ENCODE measurements around the gene NUTM2E. TPM values are rescaled to one million over a fixed set of nuclear protein-coding genes. Genes with fewer than 3 reads are reported as not detected.
"Not testable (repeated sequence)": the region's sequence is repeated elsewhere in the genome, so short reads cannot be mapped to it uniquely, and the experiment has no call there.

Gene NUTM2E
- total RNA-seq, 1 donor from 2014 or later = 1.0 TPM

GRCh38 chr10:79825587-79826011, 940 bp upstream of the NUTM2E start:
- H3K27me3 Mint-ChIP-seq (ENCODE audit: low read depth); H3K9me3 Mint-ChIP-seq; H3K36me3 Mint-ChIP-seq: not testable (repeated sequence)
- TF ChIP-seq CTCF (IDR thresholded peaks at IDR 0.05; ENCODE audit: unreplicated experiment) = peak; percentile 44
- Mint-ChIP-seq H3K4me1 (peaks cover 19% of the 10 kb centered on the region), H3K27ac (peak overlapping the region; percentile 92), H3K4me3 (peak overlapping the region; percentile 89)
- peak in 1 of 2 experiments; percentile 54 for DNase-seq (ENCODE audit: low spot score in 2 of 2, unreplicated experiment in 2 of 2)

GRCh38 chr10:79826131-79826495, 426 bp upstream of the NUTM2E start:
- not testable (repeated sequence) for DNase-seq (ENCODE audit: low spot score in 2 of 2, unreplicated experiment in 2 of 2); H3K27me3 Mint-ChIP-seq (ENCODE audit: low read depth); H3K9me3 Mint-ChIP-seq; H3K36me3 Mint-ChIP-seq
- Mint-ChIP-seq H3K4me1 (peaks cover 19% of the 10 kb centered on the region), H3K27ac (peak overlapping the region; percentile 73), H3K4me3 (peak overlapping the region; percentile 75)

GRCh38 chr10:79833833-79834232, 7.3 kb downstream of the NUTM2E start:
- H3K4me1 Mint-ChIP-seq = peaks cover 16% of the 10 kb centered on the region
- DNase-seq (ENCODE audit: low spot score in 2 of 2, unreplicated experiment in 2 of 2); H3K4me3 Mint-ChIP-seq; H3K9me3 Mint-ChIP-seq; H3K36me3 Mint-ChIP-seq; H3K27ac Mint-ChIP-seq; H3K27me3 Mint-ChIP-seq (ENCODE audit: low read depth): not testable (repeated sequence)

DNA sequence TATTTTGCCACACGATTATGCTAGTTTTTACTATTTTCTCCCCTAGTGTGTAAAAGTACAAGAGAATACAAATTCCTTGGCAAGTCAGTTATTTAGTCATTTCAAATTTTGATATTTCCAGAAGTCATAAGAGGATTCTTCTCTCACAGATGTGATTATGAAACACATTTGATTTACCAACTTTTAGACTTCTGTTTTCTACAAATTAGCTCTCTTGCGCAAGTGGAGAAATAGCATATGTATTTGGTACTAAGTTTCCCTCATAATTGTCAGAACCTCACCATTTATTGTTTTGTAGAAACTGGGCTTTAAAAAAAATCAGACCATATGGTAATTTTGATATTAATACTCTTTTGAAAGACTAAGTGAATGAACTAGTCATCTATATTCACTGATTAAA, 9.4 kb downstream of the NUTM2E start:
- H3K4me3 Mint-ChIP-seq; H3K27me3 Mint-ChIP-seq (ENCODE audit: low read depth); H3K27ac Mint-ChIP-seq; H3K9me3 Mint-ChIP-seq; H3K36me3 Mint-ChIP-seq; DNase-seq (ENCODE audit: low spot score in 2 of 2, unreplicated experiment in 2 of 2): not testable (repeated sequence)
- peaks cover 10% of the 10 kb centered on the region for H3K4me1 Mint-ChIP-seq

- not testable (repeated sequence) for H3K36me3 Mint-ChIP-seq; H3K9me3 Mint-ChIP-seq; H3K27me3 Mint-ChIP-seq (ENCODE audit: low read depth); H3K4me3 Mint-ChIP-seq; DNase-seq (ENCODE audit: low spot score in 2 of 2, unreplicated experiment in 2 of 2)
- peaks cover 10% of the 10 kb centered on the region for H3K4me1 Mint-ChIP-seq
- H3K27ac Mint-ChIP-seq = peak overlapping the region; percentile 61
Measured at GRCh38 chr10:79836891-79837290, 10.4 kb downstream of the NUTM2E start.

DNA sequence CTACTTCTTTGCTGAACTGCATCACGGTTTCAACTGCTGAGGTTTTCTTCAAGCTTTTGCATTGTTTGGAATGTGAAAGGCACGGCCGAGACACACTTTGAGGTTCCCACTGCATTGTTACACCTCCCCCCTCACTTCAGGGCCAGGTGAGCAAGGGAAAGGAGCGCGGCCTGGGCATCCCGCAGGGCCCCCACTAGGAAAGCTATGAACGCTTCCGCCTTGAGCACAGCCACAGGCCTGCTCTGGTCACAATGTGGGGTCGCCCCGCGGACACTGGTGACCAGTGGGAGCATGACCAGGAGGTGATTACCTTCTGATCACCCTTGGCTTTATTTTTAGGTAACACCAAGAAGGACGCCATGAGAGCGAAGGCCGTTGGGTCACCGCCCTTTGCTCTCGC, 11.9 kb downstream of the NUTM2E start:
- not testable (repeated sequence) for H3K9me3 Mint-ChIP-seq; H3K36me3 Mint-ChIP-seq; DNase-seq (ENCODE audit: low spot score in 2 of 2, unreplicated experiment in 2 of 2); H3K27ac Mint-ChIP-seq; H3K27me3 Mint-ChIP-seq (ENCODE audit: low read depth); H3K4me3 Mint-ChIP-seq
- H3K4me1 Mint-ChIP-seq = peaks cover 10% of the 10 kb centered on the region

DNA sequence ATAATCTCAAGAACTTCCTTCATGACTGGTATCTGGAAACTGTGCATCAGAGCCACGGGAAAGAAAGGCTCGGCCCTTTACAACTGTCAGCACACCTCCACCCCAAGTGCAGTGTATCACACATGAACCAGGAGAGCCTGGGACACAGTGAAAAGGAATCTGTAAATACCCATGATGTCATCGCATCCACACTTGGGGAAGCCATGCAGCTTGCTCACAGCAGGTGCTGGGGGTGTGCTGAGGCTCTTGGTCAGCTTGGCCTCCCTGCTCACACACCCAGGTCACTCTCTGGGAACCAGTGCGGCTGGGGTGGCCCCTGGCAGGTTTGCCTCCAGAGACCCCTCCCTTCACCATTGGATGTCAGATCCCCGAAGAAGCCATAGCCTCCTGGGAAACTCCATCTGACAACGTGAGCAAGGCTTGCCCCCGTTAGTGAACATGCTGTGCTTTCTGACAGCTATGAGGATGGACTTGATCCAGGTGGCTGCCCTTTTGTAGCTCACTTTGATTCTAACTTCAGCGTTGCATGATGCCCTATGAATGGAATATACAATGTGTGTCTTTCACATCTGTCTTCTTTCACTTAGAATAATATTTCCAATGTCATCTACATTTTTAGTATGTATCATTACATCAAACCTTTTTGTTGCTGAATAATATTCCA, 26.8 kb downstream of the NUTM2E start:
- not testable (repeated sequence) for H3K27ac Mint-ChIP-seq; DNase-seq (ENCODE audit: low spot score in 2 of 2, unreplicated experiment in 2 of 2); H3K9me3 Mint-ChIP-seq; H3K4me3 Mint-ChIP-seq; H3K36me3 Mint-ChIP-seq; H3K27me3 Mint-ChIP-seq (ENCODE audit: low read depth); H3K4me1 Mint-ChIP-seq

- H3K4me3 Mint-ChIP-seq; H3K27ac Mint-ChIP-seq; DNase-seq (ENCODE audit: low spot score in 2 of 2, unreplicated experiment in 2 of 2); H3K9me3 Mint-ChIP-seq; H3K36me3 Mint-ChIP-seq; H3K4me1 Mint-ChIP-seq: not testable (repeated sequence)
- peaks cover 17% of the 10 kb centered on the region for H3K27me3 Mint-ChIP-seq (ENCODE audit: low read depth)
Measured at GRCh38 chr10:79862269-79862668, 35.7 kb downstream of the NUTM2E start.

GRCh38 chr10:79862803-79863202, 36.3 kb downstream of the NUTM2E start:
- H3K27me3 Mint-ChIP-seq (ENCODE audit: low read depth) = peaks cover 17% of the 10 kb centered on the region
- H3K36me3 Mint-ChIP-seq; H3K27ac Mint-ChIP-seq; H3K4me3 Mint-ChIP-seq; H3K9me3 Mint-ChIP-seq; DNase-seq (ENCODE audit: low spot score in 2 of 2, unreplicated experiment in 2 of 2); H3K4me1 Mint-ChIP-seq: not testable (repeated sequence)

DNA sequence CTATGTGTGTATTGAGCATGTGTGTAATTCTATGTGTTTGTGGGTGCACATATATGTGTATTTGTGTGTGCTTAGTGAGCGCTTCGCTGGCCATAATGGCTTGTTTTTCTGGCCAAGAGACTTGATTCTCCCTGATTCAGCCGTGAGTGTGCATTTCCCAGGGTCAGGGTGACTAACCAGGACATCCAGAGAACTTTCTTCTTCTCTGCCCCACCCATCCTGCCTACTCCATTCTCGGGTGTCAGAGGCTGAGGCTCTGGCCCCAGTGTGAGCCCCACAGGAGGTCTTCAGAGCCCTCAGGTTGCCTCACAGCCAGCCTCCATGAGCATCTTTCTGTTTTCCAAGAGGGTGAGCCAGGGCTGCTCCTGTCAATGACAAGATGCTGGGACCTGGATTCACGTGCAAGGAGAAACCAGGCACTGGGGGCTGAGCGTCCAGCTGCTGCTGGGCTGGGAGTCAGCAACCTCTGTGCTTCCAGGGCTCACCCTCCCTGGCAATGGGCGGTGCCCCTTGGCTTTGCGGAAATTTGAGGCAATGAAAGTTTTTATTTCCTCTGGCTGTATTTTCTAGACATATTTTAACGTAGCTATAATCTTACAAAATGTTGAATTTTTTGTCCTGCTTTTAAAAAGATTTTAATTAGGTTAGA, 40.5 kb downstream of the NUTM2E start:
- H3K9me3 Mint-ChIP-seq; H3K4me3 Mint-ChIP-seq; H3K27ac Mint-ChIP-seq; H3K36me3 Mint-ChIP-seq; DNase-seq (ENCODE audit: low spot score in 2 of 2, unreplicated experiment in 2 of 2); H3K27me3 Mint-ChIP-seq (ENCODE audit: low read depth): not testable (repeated sequence)
- H3K4me1 Mint-ChIP-seq = peaks cover 12% of the 10 kb centered on the region

DNA sequence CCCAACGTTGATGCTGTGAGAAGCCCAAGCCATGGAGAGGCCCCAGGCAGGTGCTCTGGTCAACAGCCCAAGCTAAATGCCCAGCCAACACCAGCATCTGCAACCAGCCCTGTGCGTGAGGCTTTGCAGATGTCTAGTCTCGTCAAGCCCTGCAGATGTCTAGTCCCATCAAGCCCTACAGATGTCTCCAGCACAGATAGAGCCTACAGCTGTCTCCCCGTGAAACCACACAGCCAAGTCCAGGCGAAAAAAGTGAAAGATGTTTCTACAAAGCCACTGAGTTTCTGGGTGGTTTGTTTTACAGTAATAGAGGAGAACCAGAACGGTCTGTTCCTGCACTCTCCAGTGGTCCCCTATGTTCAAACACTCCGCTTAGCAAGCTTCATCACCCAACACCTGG, 41.5 kb downstream of the NUTM2E start:
- H3K27me3 Mint-ChIP-seq (ENCODE audit: low read depth); H3K9me3 Mint-ChIP-seq; DNase-seq (ENCODE audit: low spot score in 2 of 2, unreplicated experiment in 2 of 2); H3K4me3 Mint-ChIP-seq; H3K27ac Mint-ChIP-seq; H3K36me3 Mint-ChIP-seq: not testable (repeated sequence)
- peaks cover 13% of the 10 kb centered on the region for H3K4me1 Mint-ChIP-seq

DNA sequence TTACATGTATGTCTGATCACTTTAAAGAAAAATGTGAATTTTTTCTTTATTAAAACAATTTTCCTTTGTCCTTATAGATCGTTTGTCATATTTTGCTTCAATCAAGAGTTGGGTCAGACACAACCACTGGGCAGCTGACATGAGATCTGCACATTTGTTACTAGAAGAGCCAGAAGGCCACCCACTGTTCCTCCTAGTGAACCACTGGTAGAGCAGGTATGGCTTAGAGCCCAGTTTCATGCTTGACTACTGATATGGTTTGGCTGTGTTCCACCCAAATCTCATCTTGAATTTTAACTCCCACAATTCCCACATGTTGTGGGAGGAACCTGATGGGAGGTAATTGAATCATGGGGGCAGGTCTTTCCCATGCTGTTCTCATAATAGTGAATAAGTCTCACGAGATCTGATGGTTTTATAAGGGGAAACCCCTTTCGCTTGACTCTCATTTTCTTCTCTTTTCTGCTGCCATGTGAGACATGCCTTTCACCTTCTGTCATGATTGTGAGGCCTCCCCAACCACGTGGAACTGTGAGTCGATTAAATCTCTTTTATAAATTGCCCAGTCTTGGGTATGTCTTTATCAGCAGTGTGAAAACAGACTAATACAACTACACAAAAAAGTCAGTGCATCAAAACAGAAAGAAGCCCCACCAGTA, 43.0 kb downstream of the NUTM2E start:
- DNase-seq (ENCODE audit: low spot score in 2 of 2, unreplicated experiment in 2 of 2) = not testable (repeated sequence)
- peaks cover 13% of the 10 kb centered on the region for H3K4me1 Mint-ChIP-seq

GRCh38 chr10:79871729-79872128, 45.2 kb downstream of the NUTM2E start:
- not testable (repeated sequence) for DNase-seq (ENCODE audit: low spot score in 2 of 2, unreplicated experiment in 2 of 2); H3K4me3 Mint-ChIP-seq; H3K36me3 Mint-ChIP-seq; H3K27ac Mint-ChIP-seq; H3K9me3 Mint-ChIP-seq; H3K27me3 Mint-ChIP-seq (ENCODE audit: low read depth)
- peaks cover 13% of the 10 kb centered on the region for H3K4me1 Mint-ChIP-seq

More for the DNA sequence above, 43.0 kb downstream of the NUTM2E start:
- not testable (repeated sequence) for H3K27me3 Mint-ChIP-seq (ENCODE audit: low read depth); H3K9me3 Mint-ChIP-seq; H3K4me3 Mint-ChIP-seq; H3K36me3 Mint-ChIP-seq
- H3K27ac Mint-ChIP-seq = peak overlapping the region; percentile 69

Measured in mesothelial cell of epicardium (in vitro differentiated cells).